A204.1 (cell line): ENCODE results near the gene RHOA.
A peak's percentile ranks its signal among the peaks of the same experiment; 100 is the strongest.
"Not testable (repeated sequence)": the region's sequence is repeated elsewhere in the genome, so short reads cannot be mapped to it uniquely, and the experiment has no call there.

Experiments
- FAIRE-seq: peaks from 2 replicates; lab custom pipeline; 2012; peaks lifted over from hg19 to GRCh38; lab: Jason Lieb, UNC

The RHOA gene

DNA sequence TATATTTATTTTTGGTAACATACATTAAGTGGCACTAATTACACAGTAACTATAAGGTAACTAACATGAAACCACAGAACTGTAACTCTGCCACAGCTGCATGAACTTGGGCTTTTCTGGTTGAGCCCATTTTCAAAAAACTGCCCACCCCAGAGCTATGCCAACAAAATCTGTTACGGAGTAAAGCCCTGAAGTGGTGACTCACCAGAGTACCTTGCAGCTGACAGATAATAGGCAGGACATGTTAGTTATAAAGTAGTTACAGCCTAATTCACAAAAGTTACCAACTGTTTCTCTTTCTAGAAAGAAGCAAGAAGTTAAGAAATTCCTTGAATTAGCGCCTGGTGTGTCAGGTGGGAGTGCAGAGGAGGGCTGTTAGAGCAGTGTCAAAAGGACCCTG lies 52.2 kb downstream of the RHOA start:
- FAIRE-seq = no peak

DNA sequence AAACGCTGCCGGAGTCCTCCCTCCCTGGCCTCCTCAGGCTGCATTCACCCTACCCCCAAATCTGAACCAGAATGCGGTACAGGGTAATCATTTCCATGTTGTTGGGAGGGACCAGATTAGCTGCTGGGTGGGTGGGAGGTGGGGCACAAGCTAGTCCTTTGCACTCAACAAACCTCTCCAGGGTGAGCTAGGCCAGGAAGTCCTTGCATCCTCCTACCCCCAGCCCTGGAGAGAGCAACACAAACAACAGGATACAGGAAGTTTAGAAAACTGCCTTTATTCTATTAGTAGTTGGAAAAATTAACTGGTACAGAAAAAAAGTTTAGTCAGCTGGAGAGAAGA lies 52.9 kb downstream of the RHOA start:
- FAIRE-seq = no peak

DNA sequence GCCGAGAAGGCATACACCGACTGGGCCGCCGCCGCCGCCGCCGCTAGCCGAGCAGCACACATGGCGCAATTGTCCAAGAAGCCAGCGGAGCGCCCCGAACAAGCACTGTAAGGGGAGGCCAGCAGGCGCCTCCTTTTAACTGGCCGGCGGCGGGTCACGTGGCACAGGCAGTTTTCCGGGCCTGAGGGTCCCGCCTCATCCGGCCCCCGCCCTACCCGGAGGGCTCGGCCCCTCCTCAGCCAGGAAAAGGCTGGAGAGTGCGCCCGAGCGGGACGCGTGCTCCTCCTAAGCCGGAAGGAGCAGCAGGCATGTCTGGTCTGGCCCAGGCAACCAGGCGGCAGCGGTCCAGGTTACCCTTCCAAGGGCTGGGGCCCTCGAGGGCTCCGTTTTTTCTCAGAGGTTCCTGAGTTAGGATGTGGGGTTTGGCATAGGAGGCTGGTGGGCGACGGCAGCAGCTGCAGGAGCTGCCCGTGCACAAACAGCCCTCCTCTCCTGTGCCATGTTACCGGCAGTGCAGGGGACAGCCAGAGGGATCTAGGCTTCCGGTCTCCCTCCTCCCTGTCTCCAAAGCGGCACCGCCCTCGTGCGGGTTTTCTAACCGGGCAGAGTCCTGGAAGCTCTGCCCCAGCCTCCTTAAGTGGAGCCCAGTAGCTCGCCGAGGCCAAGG lies 53.4 kb downstream of the RHOA start, which contains the start of gene GPX1:
Gene GPX1 (minus strand): TSS at position 137 of the 667 bp plus-strand sequence. CDS start 75 bp downstream, at position 62.
- peak; percentile 93 for FAIRE-seq

DNA sequence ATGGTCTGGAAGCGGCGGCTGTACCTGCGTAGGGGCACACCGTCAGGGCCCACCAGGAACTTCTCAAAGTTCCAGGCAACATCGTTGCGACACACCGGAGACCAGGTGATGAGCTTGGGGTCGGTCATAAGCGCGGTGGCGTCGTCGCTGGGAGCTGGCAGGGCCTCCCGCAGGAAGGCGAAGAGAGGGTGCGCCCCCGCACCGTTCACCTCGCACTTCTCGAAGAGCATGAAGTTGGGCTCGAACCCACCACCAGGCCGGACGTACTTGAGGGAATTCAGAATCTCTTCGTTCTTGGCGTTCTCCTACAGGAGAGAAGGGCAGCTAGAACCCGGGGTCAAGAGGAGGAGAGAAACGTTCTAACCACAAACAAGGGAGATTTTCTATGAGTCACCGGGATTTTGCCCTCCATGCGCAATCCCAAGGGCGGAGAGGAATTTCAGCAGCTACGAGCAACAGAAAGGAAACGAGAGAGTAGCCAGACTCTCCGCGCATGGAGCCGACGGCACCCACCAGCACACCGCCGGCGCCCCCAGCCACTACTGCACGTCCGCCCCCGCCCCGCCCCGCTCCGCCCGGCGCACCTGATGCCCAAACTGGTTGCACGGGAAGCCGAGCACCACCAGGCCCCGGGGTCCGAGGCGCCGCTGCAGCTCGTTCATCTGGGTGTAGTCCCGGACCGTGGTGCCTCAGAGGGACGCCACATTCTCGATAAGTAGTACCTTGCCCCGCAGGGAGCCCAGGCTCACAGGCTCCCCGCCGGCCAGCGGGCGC lies 54.1 kb downstream of the RHOA start:
- FAIRE-seq = not testable (repeated sequence)

DNA sequence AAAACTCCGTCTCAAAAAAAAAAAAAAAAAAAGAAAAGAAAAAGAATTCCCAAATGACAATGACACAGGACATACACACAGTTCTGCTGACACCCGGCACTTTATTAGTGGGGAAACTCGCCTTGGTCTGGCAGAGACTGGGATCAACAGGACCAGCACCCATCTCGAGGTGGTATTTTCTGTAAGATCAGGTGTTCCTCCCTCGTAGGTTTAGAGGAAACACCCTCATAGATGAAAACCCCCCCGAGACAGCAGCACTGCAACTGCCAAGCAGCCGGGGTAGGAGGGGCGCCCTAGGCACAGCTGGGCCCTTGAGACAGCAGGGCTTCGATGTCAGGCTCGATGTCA lies 54.7 kb downstream of the RHOA start:
- FAIRE-seq = not testable (repeated sequence)

DNA sequence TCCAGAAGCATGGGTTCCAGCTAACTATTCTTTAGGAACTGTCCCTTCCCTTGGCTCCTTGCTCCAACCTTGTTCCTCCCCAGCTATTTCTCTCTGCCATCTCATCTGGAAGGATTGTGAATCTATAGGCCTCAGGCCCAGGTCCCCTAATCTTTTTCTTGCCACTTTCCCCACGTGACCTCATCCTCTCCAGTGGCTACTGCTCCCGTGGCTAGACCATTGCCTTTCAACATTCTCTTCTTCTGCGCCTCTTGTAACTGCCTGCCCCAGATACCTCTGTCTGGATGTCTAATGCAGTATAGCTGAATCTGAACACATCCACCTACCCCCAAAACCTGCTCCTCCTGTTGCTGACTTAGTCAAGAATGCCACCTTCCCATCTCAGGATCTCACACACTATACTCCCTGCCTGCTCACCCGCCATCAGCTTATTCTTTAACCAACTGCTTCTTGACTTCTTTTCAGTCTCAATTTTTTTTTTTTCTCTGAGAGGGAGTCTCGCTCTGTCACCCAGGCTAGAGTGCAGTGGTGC lies 58.8 kb downstream of the RHOA start:
- no peak for FAIRE-seq

DNA sequence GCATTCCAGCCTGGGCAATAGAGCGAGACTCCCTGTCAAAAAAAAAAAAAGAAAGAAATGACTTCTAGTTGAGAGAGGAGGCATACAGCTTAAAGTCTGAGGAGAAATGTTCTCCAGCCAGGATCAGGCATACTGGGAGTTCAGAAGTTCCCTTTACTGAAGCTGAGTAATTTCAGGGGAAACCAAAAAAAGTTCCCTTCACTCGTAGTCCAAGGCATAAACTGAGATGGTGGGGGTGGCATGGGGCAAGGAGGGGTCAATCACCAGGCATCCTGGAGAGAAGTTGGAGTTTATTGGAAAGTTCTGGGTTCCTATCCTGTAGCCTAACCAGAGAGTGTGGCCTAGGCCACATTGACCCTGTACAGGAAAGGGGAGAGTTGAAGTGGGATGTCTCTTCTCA lies 59.5 kb downstream of the RHOA start:
- no peak for FAIRE-seq

DNA sequence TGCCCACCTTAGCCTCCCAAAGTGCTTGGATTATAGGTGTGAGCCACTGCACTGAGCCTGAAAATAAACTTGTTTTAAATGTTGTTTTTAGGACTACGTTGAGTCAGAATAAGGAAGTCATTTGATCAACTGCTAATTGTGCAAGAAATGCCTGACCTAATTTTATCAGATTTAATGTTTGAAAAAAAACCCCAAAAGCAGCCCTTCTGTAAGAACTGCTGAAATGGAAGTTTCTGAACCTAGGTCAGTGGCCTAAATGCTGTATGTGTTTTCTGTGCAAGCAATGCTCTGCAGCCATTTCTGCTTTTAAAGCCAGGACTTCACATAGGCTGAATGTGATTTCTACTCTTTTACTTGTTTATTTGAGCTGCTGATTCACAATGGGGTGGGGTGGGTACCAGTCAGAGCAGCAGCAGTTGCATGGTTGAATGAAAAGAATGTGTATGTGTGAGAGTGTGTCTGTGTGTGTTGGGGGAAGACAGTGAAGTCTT lies 60.2 kb downstream of the RHOA start:
- FAIRE-seq = no peak

DNA sequence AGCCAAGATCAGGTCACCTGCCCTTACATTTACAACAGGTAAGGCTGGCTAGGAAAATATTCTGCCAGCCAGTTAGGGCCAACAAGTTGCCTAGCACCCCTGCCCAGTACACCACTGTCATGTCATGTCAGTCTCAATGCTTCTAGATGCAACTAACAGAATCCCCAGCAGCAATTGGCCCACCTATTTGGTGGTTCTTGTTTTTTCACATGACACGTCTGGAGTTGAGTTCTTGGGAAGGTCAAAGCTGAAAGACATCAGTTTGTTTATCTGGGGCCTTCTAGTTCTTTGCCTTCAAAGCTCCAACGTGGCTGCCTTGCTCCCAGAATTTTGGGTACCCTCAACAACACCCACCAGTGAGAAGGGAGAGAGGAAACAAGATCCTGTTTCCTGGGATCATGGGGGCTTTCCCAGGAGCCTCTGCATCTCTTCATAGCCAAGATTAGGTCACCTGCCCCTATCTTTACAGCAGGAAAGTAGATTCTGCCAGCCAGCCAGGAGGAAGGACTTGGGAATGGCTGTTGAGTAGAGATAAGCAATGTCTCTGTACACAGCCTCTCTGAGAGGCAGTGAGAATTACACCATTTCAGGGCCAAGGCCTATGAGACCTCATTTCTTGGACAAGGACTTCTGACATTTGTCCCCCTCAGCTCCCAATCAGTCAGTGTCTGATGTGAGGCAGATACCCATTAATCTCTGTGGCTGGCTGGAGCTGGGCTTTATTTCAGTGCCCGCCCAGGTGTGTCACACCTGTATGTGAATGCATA lies 62.2 kb downstream of the RHOA start:
- FAIRE-seq = no peak

DNA sequence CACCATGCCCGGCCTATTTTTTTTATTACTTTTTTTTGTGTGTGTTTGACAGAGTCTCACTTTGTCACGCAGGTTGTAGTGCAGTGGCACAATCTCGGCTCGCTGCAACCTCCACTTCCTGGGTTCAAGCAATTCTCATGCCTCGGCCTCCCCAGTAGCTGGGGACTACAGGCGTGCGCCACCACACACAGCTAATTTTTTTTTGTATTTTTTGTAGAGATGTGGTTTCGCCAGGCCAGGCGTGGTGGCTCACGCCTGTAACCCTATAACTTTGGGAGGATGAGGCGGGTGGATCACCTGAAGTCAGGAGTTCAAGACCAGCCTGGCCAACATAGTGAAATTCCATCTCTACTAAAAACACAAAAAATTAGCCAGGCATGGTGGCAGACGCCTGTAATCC lies 63.4 kb downstream of the RHOA start:
- not testable (repeated sequence) for FAIRE-seq

DNA sequence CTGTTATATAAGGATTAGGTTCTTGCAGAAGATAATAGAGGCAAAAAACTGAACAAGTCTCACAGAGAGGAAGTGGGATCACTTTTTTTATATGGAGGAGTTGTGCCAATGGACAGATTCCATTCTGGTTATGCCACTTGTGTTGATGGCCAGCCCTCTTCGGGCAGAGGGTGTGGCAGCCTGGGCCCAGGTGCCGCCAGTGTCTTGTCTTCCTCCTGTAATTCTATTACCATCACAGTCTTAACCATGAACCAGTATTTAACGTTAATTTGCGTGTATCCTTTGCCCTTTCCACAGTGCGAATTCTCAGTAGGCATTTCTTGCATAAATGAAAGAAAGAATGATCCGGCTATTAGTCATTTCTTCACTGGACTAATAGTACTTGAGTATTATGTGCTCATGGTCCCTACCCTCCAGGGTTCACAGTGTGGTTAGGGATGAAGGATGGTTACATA lies 65.0 kb downstream of the RHOA start:
- no peak for FAIRE-seq

DNA sequence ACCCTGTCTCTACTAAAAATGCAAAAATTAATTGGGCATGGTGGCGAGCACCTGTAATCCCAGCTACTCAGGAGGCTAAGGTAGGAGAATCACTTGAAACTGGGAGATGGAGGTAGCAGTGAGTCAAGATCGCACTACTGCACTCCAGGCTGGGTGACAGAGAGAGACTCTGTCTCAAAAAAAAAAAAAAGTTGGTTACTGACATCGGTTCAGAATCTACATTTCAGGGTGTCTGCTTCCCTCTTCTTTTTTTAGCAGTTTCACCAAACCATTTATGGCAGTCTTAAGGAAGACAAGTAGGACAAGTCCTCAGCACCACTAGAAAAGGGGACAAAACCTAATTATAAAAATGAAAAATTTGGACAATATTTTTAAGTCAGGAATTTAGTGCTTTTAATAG lies 68.6 kb downstream of the RHOA start:
- no peak for FAIRE-seq

DNA sequence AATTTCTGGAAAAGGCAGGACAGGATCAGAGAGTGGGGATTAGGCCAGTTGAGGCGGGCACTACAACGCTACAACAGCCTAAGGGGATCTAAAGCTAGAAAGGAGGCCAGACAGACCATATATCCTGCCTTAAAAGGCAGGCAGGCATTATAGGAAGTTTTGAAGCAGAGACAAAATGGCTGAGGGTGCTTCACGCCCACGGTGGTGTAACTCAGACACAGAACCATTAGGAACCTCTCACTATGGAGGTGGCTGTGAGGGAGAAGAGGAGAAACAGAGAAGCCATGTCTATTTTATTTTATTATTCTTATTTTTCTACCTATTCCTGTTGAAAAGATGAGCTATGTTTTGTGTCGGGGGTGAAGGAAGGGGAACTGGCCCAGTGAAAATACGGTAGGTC lies 69.8 kb downstream of the RHOA start:
- no peak for FAIRE-seq

DNA sequence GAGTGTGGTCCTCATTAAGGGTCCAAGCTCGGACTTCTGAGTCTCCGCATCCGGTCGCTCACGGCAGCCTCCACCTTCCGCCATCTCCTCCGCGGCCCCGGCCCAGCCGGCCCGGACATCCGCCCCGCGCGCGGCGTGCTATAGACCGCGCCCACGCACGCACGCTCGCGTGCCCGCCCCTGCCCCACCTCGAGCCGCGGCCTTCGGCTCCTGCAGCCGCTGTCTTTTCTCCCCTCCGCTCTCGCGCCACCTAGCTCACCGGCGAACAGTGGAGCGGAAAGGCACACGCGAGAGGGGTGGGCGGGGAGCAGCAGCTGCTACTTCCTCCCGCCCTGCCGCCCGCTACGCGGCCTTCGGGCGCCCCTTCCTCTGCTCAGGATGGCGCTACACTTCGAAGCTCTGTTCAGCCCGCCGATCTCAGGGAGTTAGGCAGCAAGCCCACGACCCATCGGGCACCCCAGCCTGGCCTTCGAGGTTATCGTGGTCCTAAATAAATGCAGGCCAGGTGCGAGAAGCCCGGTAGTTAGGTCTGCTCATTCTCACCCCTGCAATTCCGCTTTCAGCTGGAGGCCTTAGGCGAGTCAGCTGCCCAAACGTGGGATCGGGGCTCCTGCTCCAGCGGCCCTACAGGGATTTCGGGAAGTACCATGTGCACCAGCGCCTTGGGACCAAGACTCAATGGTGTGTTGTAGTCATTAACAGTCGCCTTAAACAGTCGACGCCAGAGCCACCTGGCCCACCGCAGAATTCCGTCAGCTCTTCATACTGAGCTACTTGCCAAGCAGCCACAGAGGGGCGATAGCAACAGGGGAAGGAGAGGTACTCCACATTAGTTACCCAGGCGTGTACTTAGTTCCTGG lies 71.6 kb downstream of the RHOA start, which contains the start of gene USP4:
Gene USP4 (minus strand): TSS at position 113 of the 860 bp plus-strand sequence. CDS start 29 bp downstream, at position 84.
- FAIRE-seq = no peak

DNA sequence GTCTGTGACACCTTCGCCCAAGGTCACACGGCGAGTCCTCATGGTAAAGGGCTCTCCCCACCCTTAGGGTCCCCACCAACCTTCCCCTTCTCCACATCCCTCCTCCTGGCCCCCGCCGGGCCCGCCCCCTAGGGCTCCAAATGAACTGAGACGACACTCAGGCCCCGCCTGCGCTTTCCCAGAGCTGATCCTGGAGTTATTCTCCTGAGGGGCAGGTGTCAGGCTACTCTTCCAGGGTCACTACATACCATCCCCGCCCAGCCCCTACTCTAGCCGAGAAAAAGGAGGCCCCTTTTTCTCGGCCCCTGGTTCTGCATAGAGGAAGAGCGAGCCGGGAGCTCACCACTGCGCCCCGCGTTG lies 72.2 kb downstream of the RHOA start:
- no peak for FAIRE-seq

DNA sequence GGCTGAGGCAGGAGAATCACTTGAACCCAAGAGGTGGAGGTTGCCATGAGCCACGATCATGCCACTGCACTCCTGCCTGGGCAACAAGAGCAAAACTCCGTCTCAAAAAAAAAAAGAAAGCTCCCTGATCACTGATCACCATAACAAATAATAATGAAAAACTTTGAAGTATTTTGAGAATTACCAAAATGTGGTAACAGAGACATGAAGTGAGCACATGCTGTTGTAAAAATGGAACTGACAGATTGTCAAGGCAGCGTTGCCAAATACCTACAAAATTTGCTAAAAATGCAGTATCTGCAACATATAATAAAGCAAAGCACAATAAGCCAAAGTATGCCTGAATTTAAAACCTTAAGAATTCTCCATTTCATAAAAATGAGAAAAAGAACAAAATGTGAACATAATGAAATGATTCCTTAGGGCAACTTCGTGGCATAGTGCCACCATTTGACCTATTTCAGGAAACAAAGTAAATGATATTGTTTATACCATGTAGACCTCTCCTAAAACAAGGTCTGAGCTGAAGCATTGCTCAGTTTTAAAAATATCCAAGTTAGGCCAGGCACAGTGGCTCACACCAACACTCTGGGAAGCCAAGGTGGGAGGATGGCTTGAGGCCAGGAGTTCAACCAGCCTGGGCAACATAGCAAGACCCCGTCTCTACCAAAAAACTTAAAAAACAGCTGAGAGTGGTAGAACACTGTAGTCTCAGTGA lies 77.7 kb downstream of the RHOA start:
- FAIRE-seq = no peak

DNA sequence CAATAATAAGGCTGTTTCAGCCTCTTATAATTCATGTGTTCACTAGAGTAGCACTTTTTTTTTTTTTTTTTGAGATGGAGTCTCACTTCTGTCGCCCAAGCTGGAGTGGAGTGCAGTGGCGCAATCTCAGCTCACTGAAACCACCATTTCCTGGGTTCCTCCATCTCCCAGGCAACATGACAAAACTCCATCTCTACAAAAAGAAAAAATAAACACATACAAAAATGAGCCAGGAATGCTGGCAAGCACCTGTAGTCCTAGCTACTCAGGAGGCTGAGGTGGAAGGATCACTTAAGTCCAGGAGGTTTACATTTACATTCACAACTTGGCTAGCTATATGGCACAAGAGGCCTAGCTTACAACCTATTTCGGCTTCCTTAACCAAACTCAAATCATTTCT lies 78.7 kb downstream of the RHOA start:
- FAIRE-seq = no peak

DNA sequence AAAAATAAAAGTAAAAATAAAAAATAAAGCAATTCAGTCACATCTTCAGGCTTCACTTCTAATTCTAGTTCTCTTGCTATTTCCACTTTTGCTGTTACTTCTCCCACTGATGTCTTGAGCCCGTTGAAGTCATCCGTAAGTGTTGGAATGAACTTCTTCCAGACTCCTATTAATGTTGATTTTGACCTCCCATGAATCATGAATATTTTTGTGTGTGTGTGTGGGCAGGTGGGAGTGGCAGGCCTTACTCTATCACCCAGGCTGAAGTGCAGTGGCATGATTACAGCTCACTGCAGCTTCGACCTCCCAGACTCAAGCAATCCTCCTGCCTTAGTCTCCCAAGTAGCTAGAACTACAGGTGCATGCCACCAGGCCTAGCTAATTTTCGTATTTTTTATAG lies 82.6 kb downstream of the RHOA start:
- FAIRE-seq = no peak

DNA sequence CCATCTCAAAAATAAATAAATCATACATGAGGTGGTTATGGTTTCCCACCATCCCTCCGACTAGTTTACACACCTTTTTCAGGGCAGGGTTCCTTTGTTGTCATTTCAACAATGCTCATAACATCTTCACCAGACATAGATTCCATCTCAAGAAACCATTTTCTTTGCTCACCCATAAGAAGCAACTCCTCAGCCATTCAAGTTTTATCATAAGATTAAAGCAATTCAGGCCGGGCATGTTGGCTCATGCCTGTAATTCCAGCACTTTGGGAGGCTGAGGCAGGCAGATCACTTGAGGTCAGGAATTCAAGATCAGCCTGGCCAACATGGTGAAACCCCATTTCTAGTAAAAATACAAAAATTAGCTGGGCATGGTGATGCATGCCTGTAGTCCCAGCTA lies 83.4 kb downstream of the RHOA start:
- not testable (repeated sequence) for FAIRE-seq

DNA sequence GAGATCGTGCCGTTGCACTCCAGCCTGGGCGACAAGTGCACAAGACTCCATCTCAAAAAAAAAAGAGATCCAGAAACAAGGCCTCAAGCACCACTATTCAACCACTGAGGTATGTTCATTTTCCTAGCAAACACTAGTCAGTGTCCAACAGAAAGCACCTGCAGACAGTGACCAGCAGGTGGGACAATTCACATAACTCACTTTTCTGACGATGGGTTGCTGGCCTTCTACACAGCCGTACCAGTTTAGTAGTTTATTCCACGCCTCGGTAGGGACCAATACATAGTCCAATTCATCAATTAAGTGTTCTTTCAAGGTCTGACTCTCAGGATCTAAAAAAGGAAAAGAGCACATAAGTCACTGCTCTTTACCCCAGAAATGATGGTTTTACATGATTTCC lies 84.3 kb downstream of the RHOA start:
- no peak for FAIRE-seq

DNA sequence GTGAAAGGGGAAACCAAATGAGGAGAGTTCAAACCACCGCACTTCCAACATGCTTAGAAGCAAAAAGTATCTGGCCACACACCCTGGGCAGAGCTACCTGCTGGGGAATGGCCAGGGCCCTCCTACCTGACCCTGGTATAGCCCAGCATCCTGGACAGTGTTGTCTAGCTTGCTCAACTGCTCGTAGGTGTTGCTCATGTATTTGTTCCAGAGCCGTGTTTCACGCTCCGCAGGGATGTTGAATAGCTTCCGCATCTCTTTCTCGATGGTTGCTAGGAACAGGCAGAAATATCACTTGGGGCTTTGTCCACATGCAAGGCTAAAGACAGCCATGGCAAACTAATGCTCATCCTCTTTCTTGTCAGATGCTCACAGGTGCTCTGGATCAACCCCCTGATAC lies 87.0 kb downstream of the RHOA start:
- no peak for FAIRE-seq
